Transverse colon (tissue), 4 donors: Measurements from ENCODE around the gene RTP3. TPM values are rescaled to one million over a fixed set of nuclear protein-coding genes. Genes with fewer than 3 reads are reported as not detected.

Experiments
- DNase-seq: peaks from one replicate; pipeline ENCODE4 v3.0.0-alpha.2; 2019
- H3K27ac ChIP-seq, 4 donors: fragments of 200-600 bp; sonication (generic); 2 replicates each; pipeline ENCODE4 v1.5.1; 2016 to 2018; ENCODE audit warnings: inconsistent platforms in 4 of 4
- H3K27me3 ChIP-seq: fragments of 200-600 bp; sonication (generic); 2 replicates; pipeline ENCODE4 v1.5.1; 2017; ENCODE audit warnings: inconsistent platforms
- H3K36me3 ChIP-seq, 4 donors: fragments of 200-600 bp; sonication (generic); 2 replicates each; pipeline ENCODE4 v1.5.1; 2017 to 2019; ENCODE audit warnings: inconsistent platforms in 4 of 4
- H3K4me1 ChIP-seq, 4 donors: fragments of 200-600 bp; sonication (generic); 2 replicates each; pipeline ENCODE4 v1.5.1; 2017 to 2020; ENCODE audit warnings: inconsistent platforms in 4 of 4
- H3K4me3 ChIP-seq, 4 donors: fragments of 200-600 bp; sonication (generic); 1 replicate in 1 of 4; 2 replicates in 3 of 4; pipeline versions ENCODE4 v1.5.1 to v1.6.1; 2017 to 2019; ENCODE audit warnings: inconsistent platforms in 4 of 4
- H3K9me3 ChIP-seq, 2 donors: fragments of 200-600 bp; sonication (generic); 2 replicates each; pipeline ENCODE4 v1.5.1; 2017 to 2019; ENCODE audit warnings: inconsistent platforms in 2 of 2
- CTCF ChIP-seq, 5 experiments: fragments of 200-600 bp in 3 of 5; fragments of 450-650 bp in 2 of 5; sonication (generic) in 3 of 5; IDR thresholded peaks; 1 replicate in 2 of 5; 2 replicates in 3 of 5; pipeline ENCODE4 v1.5.1; 2016 to 2017; ENCODE audit warnings: antibody characterized with exemption in 5 of 5, inconsistent platforms in 3 of 5, mild to moderate bottlenecking in 2 of 5, moderate library complexity in 1 of 5
- EP300 ChIP-seq: sonication (generic); formaldehyde crosslinking; IDR thresholded peaks from one replicate; pipeline ENCODE4 v1.6.1; 2017; ENCODE audit warnings: antibody characterized with exemption, low read depth
- POLR2A ChIP-seq: fragments of 450-650 bp; IDR thresholded peaks from one replicate; pipeline ENCODE4 v1.6.1; 2016; ENCODE audit warnings: antibody characterized with exemption, mild to moderate bottlenecking, moderate library complexity
- POLR2AphosphoS5 ChIP-seq, 3 donors: sonication (generic); formaldehyde crosslinking; IDR thresholded peaks; one replicate each; pipeline ENCODE4 v1.6.1; 2016; ENCODE audit warnings: antibody characterized with exemption in 3 of 3
- WGBS, 2 donors: methylation state at CpG; one replicate each; pipeline ENCODE4 v1.1.5; 2018; ENCODE audit warnings: low coverage in 1 of 2; 5-methylcytosine and 5-hydroxymethylcytosine counted together
- in situ Hi-C, 4 donors: fragments of 200-750 bp; cut with MboI; loops; one replicate each; pipeline versions ENCODE4 v1.15.0 to v1.15.1; 2017; ENCODE audit warnings: low sequenced_read_pairs in 3 of 4, low pct_ligation_motif_present in 1 of 4, low pct_unique_long_range_greater_than_20kb in 1 of 4
- intact Hi-C: fragments of 100-400 bp; cut with DNase I; formaldehyde crosslinking; loops from one replicate; pipeline ENCODE4 v1.15.1; 2023; ENCODE audit warnings: low total_unique reads
- total RNA-seq, 4 donors: library from RNA; depleted of rRNA; stranded (reverse); fragments of >200 nt; gene quantifications; one replicate each; pipeline ENCODE4 v1.1.0, GENCODE V29; 2016

RTP3 gene
- total RNA-seq, 4 donors from 2014 or later, result not detected

DNA sequence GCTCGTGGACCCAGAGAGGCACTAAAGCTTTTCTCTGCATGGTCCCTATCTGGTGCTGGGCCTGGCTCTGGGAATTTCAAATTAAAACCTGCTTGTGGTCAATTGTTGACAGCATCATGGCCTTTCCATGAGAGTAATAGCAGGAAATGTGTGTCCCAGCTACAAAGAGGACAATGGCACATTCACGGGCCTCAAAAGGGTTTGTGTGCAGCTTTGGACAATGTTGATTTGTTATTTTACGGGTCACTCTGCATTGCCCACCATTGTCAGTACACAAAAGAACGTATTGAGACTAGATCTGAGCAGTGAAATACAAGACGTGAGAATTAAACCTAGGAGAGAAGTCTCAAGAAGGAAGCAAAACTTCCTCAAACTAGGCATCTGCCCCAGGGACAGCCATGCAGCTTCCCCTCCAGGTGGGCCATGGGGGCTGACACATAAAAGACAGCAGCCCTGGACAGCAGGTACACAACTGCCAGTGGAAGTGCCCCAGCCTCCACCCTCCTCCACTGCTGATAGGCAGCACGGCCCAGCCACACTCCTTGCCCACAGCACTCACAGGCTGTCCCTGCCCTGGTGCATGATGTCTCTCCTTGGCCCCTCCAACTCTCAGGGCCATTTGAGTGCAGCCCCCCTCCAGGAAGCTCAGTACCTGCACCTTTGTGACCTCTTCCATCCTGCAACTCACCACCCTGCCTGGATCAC is 17.1 kb upstream of the RTP3 start:
- H3K4me3 ChIP-seq, result no peak overlapping the region
- intact Hi-C loops, result no loop called here
- WGBS, 2 donors, result 89% methylated on average over 6 of the region's 6 CpGs; no CpG with 5 or more reads in 1 of the 2 donors
- no peaks in the 10 kb centered on the region for H3K36me3 ChIP-seq
- peaks cover 0 to 7% (median 0%) of the 10 kb centered on the region in 4 donors for H3K4me1 ChIP-seq
- no peaks in the 10 kb centered on the region for H3K27me3 ChIP-seq
- TF ChIP-seq POLR2AphosphoS5 (IDR thresholded peaks at IDR 0.05), result no peak
- no peaks in the 10 kb centered on the region for H3K9me3 ChIP-seq
- H3K27ac ChIP-seq, result no peak overlapping the region
- in situ Hi-C loops, result loop anchor here in 3 of 4 donors (10.0 kb wide), 2 partner anchors 154 to 164 kb away; no protein-coding TSS in a partner anchor
- DNase-seq, result no peak

DNA sequence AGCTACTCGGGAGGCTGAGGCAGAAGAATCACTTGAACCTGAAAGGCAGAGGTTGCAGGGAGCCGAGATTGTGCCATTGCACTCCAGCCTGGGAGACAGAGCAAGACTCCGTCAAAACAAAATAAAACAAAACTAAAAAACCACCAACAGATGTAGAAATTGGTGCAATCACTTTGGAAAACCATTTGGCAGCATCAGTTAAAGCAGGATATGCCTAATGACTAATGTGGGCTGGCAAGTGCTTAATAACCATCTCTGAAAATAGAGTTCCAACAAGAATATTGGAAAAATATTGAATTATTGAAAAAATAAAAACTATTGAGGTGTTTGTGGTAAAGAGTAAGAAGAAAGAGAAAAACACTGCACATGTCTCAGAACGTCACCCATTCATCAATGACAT is 16.1 kb upstream of the RTP3 start:
- Histone ChIP-seq H3K9me3 (no peaks in the 10 kb centered on the region), H3K36me3 (no peaks in the 10 kb centered on the region), H3K4me3 (no peak overlapping the region), H3K27me3 (no peaks in the 10 kb centered on the region), H3K27ac (no peak overlapping the region), H3K4me1 (peaks cover 0 to 7% (median 0%) of the 10 kb centered on the region in 4 donors)
- in situ Hi-C loops (loop anchor here in 3 of 4 donors (10.0 kb wide), 2 partner anchors 153 to 163 kb away; no protein-coding TSS in a partner anchor), intact Hi-C loops (no loop called here)
- no peak for DNase-seq
- 80 to 93% methylated on average over 4 of the region's 4 CpGs for WGBS, 2 donors
- TF ChIP-seq POLR2AphosphoS5 (IDR thresholded peaks at IDR 0.05) (no peak), CTCF (IDR thresholded peaks at IDR 0.05) (no peak), POLR2A (no peak), EP300 (no peak)

DNA sequence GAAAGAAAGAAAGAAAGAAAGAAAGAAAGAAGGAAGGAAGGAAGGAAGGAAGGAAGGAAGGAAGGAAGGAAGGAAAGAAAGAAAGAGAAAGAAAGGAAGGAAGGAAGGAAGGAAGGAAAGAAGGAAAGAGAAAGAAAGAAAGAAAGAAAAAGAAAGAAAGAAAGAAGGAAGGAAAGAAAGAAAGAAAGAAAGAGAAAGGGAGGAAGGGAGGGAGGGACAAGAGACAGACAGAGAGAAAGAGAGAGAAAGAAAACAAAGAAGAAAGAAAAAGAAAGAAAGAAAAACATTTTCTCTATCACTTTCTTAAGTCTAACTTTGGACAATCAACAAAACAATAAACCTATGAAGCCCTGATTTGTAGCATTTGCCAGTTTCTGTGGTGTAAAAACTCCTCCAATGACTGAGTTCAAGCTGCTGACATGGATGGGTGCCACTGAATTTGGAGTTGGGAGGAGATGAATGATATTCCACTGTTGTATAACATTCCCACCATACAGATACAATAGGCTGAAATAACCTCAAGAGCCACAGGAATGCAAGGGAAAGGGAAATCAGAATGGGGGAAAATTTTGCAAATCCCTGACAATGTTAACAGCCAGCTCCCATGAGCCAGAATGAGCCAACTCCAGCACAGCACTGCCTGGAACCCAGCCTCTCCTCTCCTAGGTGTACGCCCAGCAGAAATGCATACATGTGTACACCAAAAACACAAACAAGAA is 15.0 kb upstream of the RTP3 start:
- TF ChIP-seq POLR2A (no peak), CTCF (IDR thresholded peaks at IDR 0.05) (no peak), EP300 (no peak)
- no peak for DNase-seq
- WGBS, 2 donors, result 91% methylated on average over 1 of the region's 1 CpG; no CpG with 5 or more reads in 1 of the 2 donors
- in situ Hi-C loops (loop anchor here in 3 of 4 donors (10.0 kb wide), 2 partner anchors 152 to 162 kb away; no protein-coding TSS in a partner anchor), intact Hi-C loops (no loop called here)
- Histone ChIP-seq H3K27ac (no peak overlapping the region), H3K4me3 (no peak overlapping the region), H3K36me3 (no peaks in the 10 kb centered on the region), H3K9me3 (no peaks in the 10 kb centered on the region), H3K4me1 (peaks cover 0 to 7% (median 0%) of the 10 kb centered on the region in 4 donors), H3K27me3 (no peaks in the 10 kb centered on the region)

DNA sequence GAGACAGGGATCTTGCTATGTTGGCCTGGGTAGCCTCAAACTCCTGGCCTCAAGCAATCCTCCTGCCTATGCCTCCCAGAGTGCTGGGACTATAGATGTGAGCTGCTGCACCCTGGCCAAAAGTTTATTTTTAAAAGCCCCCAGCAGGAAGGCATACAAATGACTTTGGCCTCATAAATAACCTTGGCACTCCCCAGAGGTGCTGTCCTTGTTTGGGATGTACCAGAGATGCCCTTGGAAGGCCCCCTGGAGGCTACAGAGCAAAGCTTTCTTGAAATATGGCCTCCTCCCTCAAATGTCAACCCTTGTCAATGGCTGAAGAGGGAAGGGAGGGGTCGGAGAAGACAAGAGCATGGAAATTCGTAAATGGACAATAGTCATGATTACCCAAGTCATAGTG is 14.0 kb upstream of the RTP3 start:
- Histone ChIP-seq H3K9me3 (no peaks in the 10 kb centered on the region), H3K4me1 (peaks cover 0 to 11% (median 2%) of the 10 kb centered on the region in 4 donors), H3K36me3 (no peaks in the 10 kb centered on the region), H3K4me3 (no peak overlapping the region), H3K27me3 (no peaks in the 10 kb centered on the region), H3K27ac (no peak overlapping the region)
- 60 to 85% methylated on average over 2 of the region's 2 CpGs for WGBS, 2 donors
- DNase-seq, result no peak
- intact Hi-C loops (no loop called here), in situ Hi-C loops (loop anchor here in 3 of 4 donors (10.0 kb wide), 2 partner anchors 151 to 161 kb away; no protein-coding TSS in a partner anchor)
- no peak for TF ChIP-seq EP300
- no peak for TF ChIP-seq POLR2AphosphoS5 (IDR thresholded peaks at IDR 0.05)
- no peak for TF ChIP-seq POLR2A
- no peak for TF ChIP-seq CTCF (IDR thresholded peaks at IDR 0.05)
